GM12865 (cell line): Measurements from ENCODE around the gene TMEM250.

Experiments used
- DNase-seq: peaks from one replicate; pipeline ENCODE4 v3.0.0; 2010; ENCODE audit warnings: low read depth
- H3K4me3 ChIP-seq: 2 replicates; pipeline ENCODE4 v1.5.1; 2011; ENCODE audit warnings: mild to moderate bottlenecking, low read depth, low read length, control low read depth
- CTCF ChIP-seq: IDR thresholded peaks from 2 replicates; pipeline ENCODE4 v1.5.1; 2011; ENCODE audit warnings: low read length, control low read depth, low read depth, inconsistent platforms; ENCODE audit not compliant: insufficient read depth; ENCODE audit errors: missing control alignments

The TMEM250 gene

GRCh38 chr9:136098844-136099243 is 19.8 kb downstream of the TMEM250 start:
- no peak for TF ChIP-seq CTCF
- DNase-seq = no peak

GRCh38 chr9:136098210-136098609 is 20.5 kb downstream of the TMEM250 start:
- H3K4me3 ChIP-seq = no peak overlapping the region
- DNase-seq = no peak
- TF ChIP-seq CTCF = no peak

More at GRCh38 chr9:136098844-136099243, 19.8 kb downstream of the TMEM250 start:
- no peak overlapping the region for H3K4me3 ChIP-seq

- no peak overlapping the region for H3K4me3 ChIP-seq
- DNase-seq = no peak
- no peak for TF ChIP-seq CTCF
Observed at GRCh38 chr9:136096505-136097001, 22.1 kb downstream of the TMEM250 start.

GRCh38 chr9:136095070-136096058 is 23.3 kb downstream of the TMEM250 start, which contains the start of gene NACC2:
Gene NACC2 (minus strand): TSS chr9:136095289. CDS start chr9:136050521, 44,768 bp downstream.
- no peak for TF ChIP-seq CTCF
- no peak for DNase-seq
- H3K4me3 ChIP-seq = peak within 1 kb of the TSS; percentile 47

- no peak for DNase-seq
- no peak for TF ChIP-seq CTCF
- peak overlapping the region; percentile 47 for H3K4me3 ChIP-seq
Observed at GRCh38 chr9:136093995-136094881, 24.4 kb downstream of the TMEM250 start.

GRCh38 chr9:136093346-136093986 is 25.2 kb downstream of the TMEM250 start:
- DNase-seq = no peak
- no peak for TF ChIP-seq CTCF
- H3K4me3 ChIP-seq = no peak overlapping the region
